Thoracic aorta (tissue), 2 donors: Measurements from ENCODE around the gene PSTPIP1. TPM values are rescaled to one million over a fixed set of nuclear protein-coding genes. Genes with fewer than 3 reads are reported as not detected.

Experiments used
- ATAC-seq: fragments of 150-250 bp; one replicate; pipeline ENCODE4 v1.8.0; 2017; ENCODE audit warnings: low read depth; ENCODE audit not compliant: insufficient number of reproducible peaks, low FRiP score
- DNase-seq: peaks from one replicate; pipeline ENCODE4 v3.0.0-alpha.2; 2020; ENCODE audit warnings: low spot score
- H3K27ac ChIP-seq, 2 donors: fragments of 200-600 bp; sonication (generic); 1 replicate in 1 of 2; 2 replicates in 1 of 2; pipeline ENCODE4 v1.5.1; 2016; ENCODE audit warnings: mild to moderate bottlenecking in 2 of 2, moderate library complexity in 2 of 2
- H3K27me3 ChIP-seq: fragments of 200-600 bp; sonication (generic); replicated peaks from 2 replicates; pipeline ENCODE4 v1.6.0; 2016; ENCODE audit warnings: mild to moderate bottlenecking; ENCODE audit not compliant: insufficient read depth
- H3K36me3 ChIP-seq: fragments of 200-600 bp; sonication (generic); one replicate; pipeline ENCODE4 v1.5.1; 2016
- H3K4me1 ChIP-seq, 2 donors: fragments of 200-600 bp; sonication (generic); 1 replicate in 1 of 2; 2 replicates in 1 of 2; pipeline versions ENCODE4 v1.5.1 to v1.6.0; 2016; ENCODE audit warnings: low read depth in 2 of 2, mild to moderate bottlenecking in 1 of 2; ENCODE audit not compliant: control insufficient read depth in 1 of 2
- H3K4me3 ChIP-seq: fragments of 200-600 bp; sonication (generic); 2 replicates; pipeline ENCODE4 v1.5.1; 2016; ENCODE audit warnings: mild to moderate bottlenecking
- H3K9me3 ChIP-seq: fragments of 200-600 bp; sonication (generic); 2 replicates; pipeline ENCODE4 v1.5.1; 2016
- total RNA-seq, 2 donors: library from RNA; depleted of rRNA; stranded (reverse); fragments of >200 nt; gene quantifications; one replicate each; pipeline versions ENCODE4 v1.1.0 to v1.2.3, GENCODE V29; 2016
- TF ChIP-seq, protein P1 (sequence below): fragments of 200-600 bp; sonication (generic); IDR thresholded peaks from one replicate; pipeline ENCODE4 v1.5.1; 2019; ENCODE audit warnings: antibody characterized with exemption

Gene PSTPIP1
- total RNA-seq, 2 donors from 2014 or later, result 24.5 to 24.8 TPM

DNA sequence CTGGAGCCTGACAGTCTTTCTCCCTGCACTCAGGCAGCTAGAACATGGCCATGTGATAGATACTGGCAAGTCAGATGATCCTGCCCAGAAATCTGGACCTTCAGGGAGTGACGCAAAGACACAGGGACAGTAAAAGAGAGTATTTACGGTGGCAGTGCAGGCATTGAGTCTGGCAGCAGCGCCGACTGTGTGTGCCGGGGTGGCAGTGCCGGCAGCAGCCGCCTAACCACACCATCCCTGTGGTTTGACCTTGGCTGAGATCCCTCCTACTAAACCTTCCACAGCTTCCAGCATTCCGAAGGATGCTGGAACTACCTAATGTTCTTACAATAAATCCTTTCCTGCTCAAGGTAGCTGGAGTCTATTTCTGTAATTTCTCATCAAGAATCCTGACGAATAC lies 80.6 kb downstream of the PSTPIP1 start:
- no peaks in the 10 kb centered on the region for H3K9me3 ChIP-seq
- TF ChIP-seq, protein P1, sequence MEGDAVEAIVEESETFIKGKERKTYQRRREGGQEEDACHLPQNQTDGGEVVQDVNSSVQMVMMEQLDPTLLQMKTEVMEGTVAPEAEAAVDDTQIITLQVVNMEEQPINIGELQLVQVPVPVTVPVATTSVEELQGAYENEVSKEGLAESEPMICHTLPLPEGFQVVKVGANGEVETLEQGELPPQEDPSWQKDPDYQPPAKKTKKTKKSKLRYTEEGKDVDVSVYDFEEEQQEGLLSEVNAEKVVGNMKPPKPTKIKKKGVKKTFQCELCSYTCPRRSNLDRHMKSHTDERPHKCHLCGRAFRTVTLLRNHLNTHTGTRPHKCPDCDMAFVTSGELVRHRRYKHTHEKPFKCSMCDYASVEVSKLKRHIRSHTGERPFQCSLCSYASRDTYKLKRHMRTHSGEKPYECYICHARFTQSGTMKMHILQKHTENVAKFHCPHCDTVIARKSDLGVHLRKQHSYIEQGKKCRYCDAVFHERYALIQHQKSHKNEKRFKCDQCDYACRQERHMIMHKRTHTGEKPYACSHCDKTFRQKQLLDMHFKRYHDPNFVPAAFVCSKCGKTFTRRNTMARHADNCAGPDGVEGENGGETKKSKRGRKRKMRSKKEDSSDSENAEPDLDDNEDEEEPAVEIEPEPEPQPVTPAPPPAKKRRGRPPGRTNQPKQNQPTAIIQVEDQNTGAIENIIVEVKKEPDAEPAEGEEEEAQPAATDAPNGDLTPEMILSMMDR, result no peak
- no peak overlapping the region for H3K27ac ChIP-seq
- ATAC-seq (no peak), DNase-seq (no peak)
- peaks cover 0 to 4% of the 10 kb centered on the region in 2 donors for H3K4me1 ChIP-seq
- H3K4me3 ChIP-seq, result no peak overlapping the region
- H3K27me3 ChIP-seq, result no peaks in the 10 kb centered on the region
- no peaks in the 10 kb centered on the region for H3K36me3 ChIP-seq

- H3K27me3 ChIP-seq, result no peaks in the 10 kb centered on the region
- H3K4me3 ChIP-seq, result no peak overlapping the region
- DNase-seq (no peak), ATAC-seq (no peak)
- H3K27ac ChIP-seq, result no peak overlapping the region
- TF ChIP-seq, protein P1, result no peak
- H3K4me1 ChIP-seq, result peaks cover 0 to under 1% of the 10 kb centered on the region in 2 donors
- H3K9me3 ChIP-seq, result no peaks in the 10 kb centered on the region
- no peaks in the 10 kb centered on the region for H3K36me3 ChIP-seq
Observed at GRCh38 chr15:77076323-77076915, 81.5 kb downstream of the PSTPIP1 start.

- no peak for ATAC-seq
Observed at GRCh38 chr15:77081971-77082370, 87.0 kb downstream of the PSTPIP1 start.

DNA sequence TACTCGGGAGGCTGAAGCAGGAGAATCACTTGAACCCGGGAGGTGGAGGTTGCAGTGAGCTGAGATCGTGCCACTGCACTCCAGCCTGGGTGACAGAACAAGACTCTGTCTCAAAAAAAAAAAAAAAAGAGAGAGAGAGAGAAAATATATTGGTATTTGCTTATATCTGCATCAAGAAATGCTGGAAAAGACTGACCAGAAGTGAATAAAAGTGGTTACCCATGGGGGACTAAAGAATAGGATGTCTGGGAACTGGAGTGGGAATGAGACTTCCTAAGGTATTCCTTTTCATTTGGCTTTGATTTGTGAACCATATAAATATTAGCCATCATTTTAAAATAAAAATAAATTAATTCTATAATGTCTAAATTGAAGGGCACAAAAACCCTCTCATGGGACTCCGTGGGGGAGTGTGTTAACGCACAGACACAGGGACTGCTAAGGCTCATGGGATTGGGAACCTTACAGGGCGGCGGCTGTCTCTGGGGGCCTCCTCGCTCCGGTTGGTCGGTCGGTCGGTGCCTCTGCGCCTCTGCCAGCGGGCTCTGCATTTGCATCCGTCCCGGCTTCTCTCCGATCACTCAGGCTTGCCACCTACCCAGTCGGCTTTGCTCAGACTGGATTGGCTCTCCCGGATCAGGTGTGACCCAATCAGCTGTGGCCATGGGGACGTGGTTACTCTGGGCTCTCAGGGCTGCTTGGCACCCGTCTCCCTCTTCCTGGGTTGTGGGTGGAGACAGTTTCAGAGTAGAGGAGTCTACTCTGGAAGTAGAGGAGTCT lies 88.6 kb downstream of the PSTPIP1 start:
- Histone ChIP-seq H3K27ac (peak overlapping the region in 1 of 2 donors; percentile 43), H3K36me3 (no peaks in the 10 kb centered on the region), H3K4me1 (peaks cover 0 to 11% of the 10 kb centered on the region in 2 donors), H3K9me3 (no peaks in the 10 kb centered on the region), H3K4me3 (peak overlapping the region; percentile 63), H3K27me3 (no peaks in the 10 kb centered on the region)
- ATAC-seq (peak; percentile 71), DNase-seq (peak; percentile 39)
- TF ChIP-seq, protein P1, result no peak

More at GRCh38 chr15:77081971-77082370, 87.0 kb downstream of the PSTPIP1 start:
- Histone ChIP-seq H3K36me3 (no peaks in the 10 kb centered on the region), H3K9me3 (no peaks in the 10 kb centered on the region), H3K27ac (no peak overlapping the region), H3K27me3 (no peaks in the 10 kb centered on the region), H3K4me3 (no peak overlapping the region), H3K4me1 (peaks cover 0 to 11% of the 10 kb centered on the region in 2 donors)
- no peak for DNase-seq
- TF ChIP-seq, protein P1, result no peak

GRCh38 chr15:77084436-77084835 lies 89.5 kb downstream of the PSTPIP1 start:
- H3K36me3 ChIP-seq, result no peaks in the 10 kb centered on the region
- peak overlapping the region in 1 of 2 donors; percentile 43 for H3K27ac ChIP-seq
- TF ChIP-seq, protein P1, result no peak
- no peak for ATAC-seq
- no peaks in the 10 kb centered on the region for H3K9me3 ChIP-seq
- no peak for DNase-seq
- H3K27me3 ChIP-seq, result no peaks in the 10 kb centered on the region
- H3K4me1 ChIP-seq, result peaks cover 0 to 11% of the 10 kb centered on the region in 2 donors
- no peak overlapping the region for H3K4me3 ChIP-seq
